GM21515 (cell line): ENCODE measurements around the gene KIAA1671.

Experiments used
- ATAC-seq: cut with Tn5 transposase; IDR thresholded peaks from one replicate; pipeline ENCODE4 v1.9.1; 2021; ENCODE audit not compliant: unreplicated experiment

Gene KIAA1671

GRCh38 chr22:25086902-25087282 is 134.4 kb downstream of the KIAA1671 start:
- ATAC-seq: no peak

GRCh38 chr22:25090225-25090890 is 137.8 kb downstream of the KIAA1671 start:
- ATAC-seq: no peak

GRCh38 chr22:25091458-25091857 is 138.9 kb downstream of the KIAA1671 start:
- ATAC-seq: no peak

GRCh38 chr22:25092119-25092518 is 139.6 kb downstream of the KIAA1671 start:
- no peak for ATAC-seq

- ATAC-seq: no peak
Measured at GRCh38 chr22:25094579-25094978, 142.1 kb downstream of the KIAA1671 start.

- no peak for ATAC-seq
Measured at GRCh38 chr22:25095869-25096268, 143.4 kb downstream of the KIAA1671 start.

- no peak for ATAC-seq
Measured at GRCh38 chr22:25096638-25097405, 144.3 kb downstream of the KIAA1671 start.

GRCh38 chr22:25098445-25099081 is 146.0 kb downstream of the KIAA1671 start:
- ATAC-seq: no peak

- ATAC-seq: no peak
Measured at GRCh38 chr22:25099202-25099601, 146.7 kb downstream of the KIAA1671 start.

- ATAC-seq: no peak
Measured at GRCh38 chr22:25100402-25100801, 147.9 kb downstream of the KIAA1671 start.

- no peak for ATAC-seq
Measured at GRCh38 chr22:25100948-25101347, 148.4 kb downstream of the KIAA1671 start.

- no peak for ATAC-seq
Measured at GRCh38 chr22:25101501-25101900, 149.0 kb downstream of the KIAA1671 start.

GRCh38 chr22:25101986-25102385 is 149.5 kb downstream of the KIAA1671 start:
- ATAC-seq: no peak

- no peak for ATAC-seq
Measured at GRCh38 chr22:25102722-25103121, 150.2 kb downstream of the KIAA1671 start.

GRCh38 chr22:25104367-25104766 is 151.9 kb downstream of the KIAA1671 start:
- no peak for ATAC-seq

GRCh38 chr22:25105817-25106650 is 153.5 kb downstream of the KIAA1671 start:
- no peak for ATAC-seq

GRCh38 chr22:25109878-25110595 is 157.5 kb downstream of the KIAA1671 start:
- ATAC-seq: no peak

- ATAC-seq: no peak
Measured at GRCh38 chr22:25110596-25110845, 158.0 kb downstream of the KIAA1671 start.

- ATAC-seq: no peak
Measured at GRCh38 chr22:25110846-25111578, 158.5 kb downstream of the KIAA1671 start.
